Measurements from ENCODE around the gene ORAI2.

GRCh38 chr7:102454468-102454867 lies 21.1 kb downstream of the ORAI2 start:
- no peak for TF ChIP-seq POLR2A (IDR thresholded peaks at IDR 0.05)
- TF ChIP-seq POLR2AphosphoS5 (IDR thresholded peaks at IDR 0.05) = no peak
